B cell (primary cell): ENCODE data around the gene BMF. TPM values are rescaled to one million over a fixed set of nuclear protein-coding genes. Genes with fewer than 3 reads are reported as not detected.

Experiments used
- ATAC-seq: fragments of 200-7000 bp; cut with Tn5 transposase; one replicate; pipeline ENCODE4 v1.10.0; 2021; ENCODE audit warnings: low read depth, mild to moderate bottlenecking, moderate number of reproducible peaks, moderate library complexity
- CTCF ChIA-PET: fragments of 350-600 bp; sonication (Branson Sonifier 250); formaldehyde crosslinking; loops from one replicate; lab custom pipeline; 2021; ENCODE audit warnings: antibody characterized with exemption, inconsistent platforms; lab: Charles Lee
- POLR2A ChIA-PET: fragments of 350-600 bp; sonication (Branson Sonifier 250); formaldehyde crosslinking; loops from one replicate; lab custom pipeline; 2021; ENCODE audit warnings: antibody characterized with exemption; lab: Charles Lee
- DNase-seq: peaks from one replicate; pipeline ENCODE4 v3.0.0; 2013
- H2AFZ ChIP-seq: 2 replicates; pipeline ENCODE4 v1.6.1; 2012; ENCODE audit warnings: mild to moderate bottlenecking, low read depth, low read length; ENCODE audit not compliant: insufficient read depth, poor library complexity, severe bottlenecking
- H3K27ac ChIP-seq, 2 donors: 1 replicate in 1 of 2; 2 replicates in 1 of 2; pipeline ENCODE4 v1.5.1; 2012 to 2013; ENCODE audit warnings: low read length in 2 of 2, mild to moderate bottlenecking in 2 of 2, moderate library complexity in 1 of 2
- H3K27me3 ChIP-seq, 4 experiments: fragments of 200-600 bp in 1 of 4; sonication (generic) in 1 of 4; replicated peaks in 1 of 4; 1 replicate in 2 of 4; 2 replicates in 2 of 4; pipeline versions ENCODE4 v1.6.1 to v1.7.0; 2013 to 2016; ENCODE audit warnings: low read length in 3 of 4, mild to moderate bottlenecking in 2 of 4, mixed read lengths in 1 of 4, moderate library complexity in 1 of 4; ENCODE audit not compliant: insufficient read depth in 4 of 4, control insufficient read depth in 3 of 4; ENCODE audit errors: control extremely low read depth in 1 of 4
- H3K36me3 ChIP-seq, 2 experiments: replicated peaks in 1 of 2; 1 replicate in 1 of 2; 2 replicates in 1 of 2; pipeline versions ENCODE4 v1.6.1 to v1.7.1; 2013; ENCODE audit warnings: low read length in 1 of 2; ENCODE audit not compliant: insufficient read depth in 2 of 2, control insufficient read depth in 1 of 2; ENCODE audit errors: control extremely low read depth in 1 of 2, extremely low read depth in 1 of 2
- H3K4me1 ChIP-seq, 2 donors: fragments of 200-600 bp in 1 of 2; sonication (generic) in 1 of 2; 1 replicate in 1 of 2; 2 replicates in 1 of 2; pipeline versions ENCODE4 v1.5.1 to v1.6.1; 2013 to 2017; ENCODE audit warnings: low read length in 2 of 2; ENCODE audit not compliant: control insufficient read depth in 2 of 2, insufficient read depth in 2 of 2
- H3K4me2 ChIP-seq: replicated peaks from 2 replicates; pipeline ENCODE3; 2012; ENCODE audit warnings: mild to moderate bottlenecking, low read depth, low read length; ENCODE audit not compliant: poor library complexity, severe bottlenecking
- H3K4me3 ChIP-seq, 5 experiments: fragments of 200-600 bp in 1 of 5; sonication (generic) in 1 of 5; 1 replicate in 3 of 5; 2 replicates in 2 of 5; pipeline versions ENCODE4 v1.5.1 to v1.7.0; 2011 to 2016; ENCODE audit warnings: low read length in 4 of 5, mild to moderate bottlenecking in 4 of 5, low read depth in 2 of 5, control low read depth in 1 of 5, moderate library complexity in 1 of 5; ENCODE audit not compliant: insufficient read depth in 1 of 5; ENCODE audit errors: control extremely low read depth in 1 of 5, extremely low read depth in 1 of 5
- H3K79me2 ChIP-seq: fragments of 200-600 bp; sonication (generic); one replicate; pipeline ENCODE4 v1.6.0; 2016; ENCODE audit warnings: low read length; ENCODE audit not compliant: control insufficient read depth, insufficient read depth
- H3K9ac ChIP-seq: fragments of 200-600 bp; sonication (generic); 2 replicates; pipeline ENCODE4 v1.6.1; 2017; ENCODE audit warnings: mild to moderate bottlenecking, low read length, moderate library complexity
- H3K9me3 ChIP-seq, 3 donors: one replicate each; pipeline versions ENCODE4 v1.6.1 to v1.7.1; 2013; ENCODE audit warnings: low read length in 2 of 3; ENCODE audit not compliant: control insufficient read depth in 2 of 3, insufficient read depth in 1 of 3; ENCODE audit errors: control extremely low read depth in 1 of 3
- H4K20me1 ChIP-seq: 2 replicates; pipeline ENCODE4 v1.6.0; 2012; ENCODE audit warnings: mild to moderate bottlenecking, low read length; ENCODE audit not compliant: insufficient read depth, control insufficient read depth, poor library complexity, severe bottlenecking
- H3K27ac Mint-ChIP-seq: one replicate; pipeline ENCODE4 v1.8.0; 2021; ENCODE audit warnings: mixed read lengths
- H3K27me3 Mint-ChIP-seq: one replicate; pipeline ENCODE4 v1.8.0; 2021; ENCODE audit warnings: mixed read lengths
- H3K4me1 Mint-ChIP-seq: one replicate; pipeline ENCODE4 v1.8.0; 2021; ENCODE audit warnings: mixed read lengths
- H3K4me3 Mint-ChIP-seq: one replicate; pipeline ENCODE4 v1.8.0; 2021; ENCODE audit warnings: mixed read lengths
- H3K9me3 Mint-ChIP-seq: one replicate; pipeline ENCODE4 v1.8.0; 2022; ENCODE audit warnings: mixed read lengths; ENCODE audit not compliant: insufficient read depth
- CTCF ChIP-seq: fragments of 200-600 bp; IDR thresholded peaks from one replicate; pipeline ENCODE4 v1.8.0; 2022; ENCODE audit warnings: antibody characterized with exemption, mild to moderate bottlenecking
- WGBS: methylation state at CpG from one replicate; pipeline ENCODE4 v1.1.5; 2013; ENCODE audit warnings: missing lambda C conversion rate; ENCODE audit not compliant: insufficient coverage; 5-methylcytosine and 5-hydroxymethylcytosine counted together
- intact Hi-C: fragments of 100-400 bp; cut with micrococcal nuclease; formaldehyde crosslinking; loops from one replicate; pipeline ENCODE4 v1.10.0; 2022
- polyA plus RNA-seq: library from polyadenylated mRNA; depleted of rRNA; stranded (reverse); fragments of >200 nt; gene quantifications from 2 replicates; pipeline ENCODE4 v1.2.3, GENCODE V29; 2012
- total RNA-seq, 2 donors: library from RNA; stranded (reverse); fragments of 120-200 nt in 1 of 2; gene quantifications; 1 replicate in 1 of 2; 2 replicates in 1 of 2; pipeline versions ENCODE4 v1.2.3 to v1.2.4, GENCODE V29; 2013 to 2022

Gene BMF
- total and polyA plus RNA-seq, 2 donors (not counting 1 experiment from before 2014, with no cell fraction given) = 43.2 to 343 TPM

GRCh38 chr15:40151991-40152390, 43.3 kb upstream of the BMF start:
- H4K20me1 ChIP-seq = no peaks in the 10 kb centered on the region
- no peaks in the 10 kb centered on the region for H3K4me1 ChIP-seq
- 92% methylated on average over 2 of the region's 4 CpGs for WGBS
- peaks cover 0 to 2% (median 0%) of the 10 kb centered on the region in 4 experiments for H3K27me3 ChIP-seq
- no peaks in the 10 kb centered on the region for H3K4me1 Mint-ChIP-seq
- H3K36me3 ChIP-seq = no peaks in the 10 kb centered on the region
- H3K4me2 ChIP-seq = no peak overlapping the region
- DNase-seq (no peak), ATAC-seq (no peak)
- no peak overlapping the region for H3K27ac Mint-ChIP-seq
- TF ChIP-seq CTCF = no peak
- H3K27ac ChIP-seq = no peak overlapping the region
- no peak overlapping the region for H3K4me3 ChIP-seq
- intact Hi-C loops = no loop called here
- H3K9me3 ChIP-seq = no peaks in the 10 kb centered on the region
- H3K79me2 ChIP-seq = no peaks in the 10 kb centered on the region
- no peak overlapping the region for H2AFZ ChIP-seq
- ChIA-PET CTCF (interaction anchor here (0.8 kb wide), 1 partner anchor 45 kb away, joined by 3 read pairs; no protein-coding TSS in a partner anchor), POLR2A (no interaction called here)
- no peak overlapping the region for H3K9ac ChIP-seq
- H3K9me3 Mint-ChIP-seq = no peaks in the 10 kb centered on the region
- no peak overlapping the region for H3K4me3 Mint-ChIP-seq
- H3K27me3 Mint-ChIP-seq = no peaks in the 10 kb centered on the region

- Histone ChIP-seq H3K27me3 (peaks cover 0 to 2% (median 0%) of the 10 kb centered on the region in 4 experiments), H3K9me3 (no peaks in the 10 kb centered on the region), H3K27ac (no peak overlapping the region), H3K36me3 (no peaks in the 10 kb centered on the region), H3K4me1 (no peaks in the 10 kb centered on the region), H4K20me1 (no peaks in the 10 kb centered on the region), H3K79me2 (no peaks in the 10 kb centered on the region), H3K4me3 (no peak overlapping the region), H2AFZ (no peak overlapping the region), H3K9ac (no peak overlapping the region), H3K4me2 (no peak overlapping the region)
- H3K4me1 Mint-ChIP-seq = no peaks in the 10 kb centered on the region
- TF ChIP-seq CTCF = no peak
- no peak overlapping the region for H3K4me3 Mint-ChIP-seq
- no peak overlapping the region for H3K27ac Mint-ChIP-seq
- no peaks in the 10 kb centered on the region for H3K27me3 Mint-ChIP-seq
- ATAC-seq (no peak), DNase-seq (no peak)
- WGBS = 79% methylated on average over 5 of the region's 6 CpGs
- POLR2A ChIA-PET = no interaction called here
- intact Hi-C loops = no loop called here
- no peaks in the 10 kb centered on the region for H3K9me3 Mint-ChIP-seq
- CTCF ChIA-PET = interaction anchor here (0.8 kb wide), 1 partner anchor 45 kb away, joined by 3 read pairs; no protein-coding TSS in a partner anchor
These were observed 42.8 kb upstream of the BMF start for GRCh38 chr15:40151499-40151898.
